Adrenal gland (tissue), 5 donors: ENCODE measurements around the gene SZT2.

ENCODE experiments used
- CTCF ChIP-seq, 6 experiments: fragments of 450-650 bp in 4 of 6; fragments of 200-600 bp in 2 of 6; sonication (generic) in 1 of 6; IDR thresholded peaks; 1 replicate in 5 of 6; 2 replicates in 1 of 6; pipeline versions ENCODE4 v1.5.1 to v1.8.0; 2016 to 2021; ENCODE audit warnings: antibody characterized with exemption in 6 of 6, mild to moderate bottlenecking in 2 of 6, moderate library complexity in 1 of 6
- POLR2A ChIP-seq, 2 donors: fragments of 450-650 bp; IDR thresholded peaks; one replicate each; pipeline ENCODE4 v1.6.1; 2017; ENCODE audit warnings: antibody characterized with exemption in 2 of 2, mild to moderate bottlenecking in 2 of 2, moderate library complexity in 1 of 2
- donor health status: DM: no; HTN: no; CAD: no.

GRCh38 chr1:43446881-43447835, 57.5 kb downstream of the SZT2 start:
- TF ChIP-seq CTCF (IDR thresholded peaks at IDR 0.05): no peak
- TF ChIP-seq POLR2A (IDR thresholded peaks at IDR 0.05): no peak
